ENCODE results near the gene TMEM161A. TPM values are rescaled to one million over a fixed set of nuclear protein-coding genes. Genes with fewer than 3 reads are reported as not detected.

TMEM161A gene
- total and polyA plus RNA-seq, 2 donors (not counting 1 experiment from before 2014, with no cell fraction given): 23.6 to 44.0 TPM

GRCh38 chr19:19119325-19120237 is 18.7 kb downstream of the TMEM161A start:
- Histone ChIP-seq H3K27me3 (replicated peaks in 1 of 4; ENCODE audit: control extremely low read depth in 1 of 4, control insufficient read depth in 3 of 4, insufficient read depth in 4 of 4, low read length in 3 of 4) (no peaks in the 10 kb centered on the region), H3K4me3 (ENCODE audit: control extremely low read depth in 1 of 5, extremely low read depth in 1 of 5, insufficient read depth in 1 of 5, low read depth in 2 of 5, low read length in 4 of 5) (no peak overlapping the region), H3K79me2 (ENCODE audit: control insufficient read depth, insufficient read depth, low read length) (no peaks in the 10 kb centered on the region), H3K27ac (ENCODE audit: low read length in 2 of 2) (no peak overlapping the region), H3K36me3 (replicated peaks in 1 of 2; ENCODE audit: control extremely low read depth in 1 of 2, control insufficient read depth in 1 of 2, extremely low read depth in 1 of 2, insufficient read depth in 2 of 2, low read length in 1 of 2) (peaks cover 0 to 16% of the 10 kb centered on the region in 2 experiments), H3K9ac (ENCODE audit: low read length) (no peak overlapping the region), H3K4me2 (replicated peaks; ENCODE audit: low read depth, low read length, poor library complexity, severe bottlenecking) (no peak overlapping the region), H4K20me1 (ENCODE audit: control insufficient read depth, insufficient read depth, low read length, poor library complexity, severe bottlenecking) (no peaks in the 10 kb centered on the region), H3K9me3 (ENCODE audit: control extremely low read depth in 1 of 3, control insufficient read depth in 2 of 3, insufficient read depth in 1 of 3, low read length in 2 of 3) (peaks cover 0 to 4% (median 3%) of the 10 kb centered on the region in 3 donors), H3K4me1 (ENCODE audit: control insufficient read depth in 2 of 2, insufficient read depth in 2 of 2, low read length in 2 of 2) (no peaks in the 10 kb centered on the region), H2AFZ (ENCODE audit: insufficient read depth, low read depth, low read length, poor library complexity, severe bottlenecking) (no peak overlapping the region)
- Mint-ChIP-seq H3K27me3 (no peaks in the 10 kb centered on the region), H3K9me3 (ENCODE audit: insufficient read depth) (peaks cover 5% of the 10 kb centered on the region), H3K4me3 (no peak overlapping the region), H3K27ac (no peak overlapping the region), H3K4me1 (no peaks in the 10 kb centered on the region)
- ChIA-PET CTCF (no interaction called here), POLR2A (no interaction called here)
- DNase-seq (no peak), ATAC-seq (ENCODE audit: low read depth) (no peak)
- TF ChIP-seq CTCF (IDR thresholded peaks at IDR 0.05): no peak
- intact Hi-C loops (cut with micrococcal nuclease): no loop called here
- WGBS (ENCODE audit: insufficient coverage): 98% methylated on average over 36 of the region's 39 CpGs

- H3K27me3 Mint-ChIP-seq: no peaks in the 10 kb centered on the region
- Histone ChIP-seq H3K4me1 (ENCODE audit: control insufficient read depth in 2 of 2, insufficient read depth in 2 of 2, low read length in 2 of 2) (peaks cover 0 to 7% of the 10 kb centered on the region in 2 donors), H3K9me3 (ENCODE audit: control extremely low read depth in 1 of 3, control insufficient read depth in 2 of 3, insufficient read depth in 1 of 3, low read length in 2 of 3) (no peaks in the 10 kb centered on the region), H3K9ac (ENCODE audit: low read length) (no peak overlapping the region), H3K27me3 (replicated peaks in 1 of 4; ENCODE audit: control extremely low read depth in 1 of 4, control insufficient read depth in 3 of 4, insufficient read depth in 4 of 4, low read length in 3 of 4) (no peaks in the 10 kb centered on the region), H3K4me3 (ENCODE audit: control extremely low read depth in 1 of 5, extremely low read depth in 1 of 5, insufficient read depth in 1 of 5, low read depth in 2 of 5, low read length in 4 of 5) (no peak overlapping the region), H3K27ac (ENCODE audit: low read length in 2 of 2) (no peak overlapping the region), H3K36me3 (replicated peaks in 1 of 2; ENCODE audit: control extremely low read depth in 1 of 2, control insufficient read depth in 1 of 2, extremely low read depth in 1 of 2, insufficient read depth in 2 of 2, low read length in 1 of 2) (peaks cover 0 to 8% of the 10 kb centered on the region in 2 experiments), H3K4me2 (replicated peaks; ENCODE audit: low read depth, low read length, poor library complexity, severe bottlenecking) (no peak overlapping the region), H2AFZ (ENCODE audit: insufficient read depth, low read depth, low read length, poor library complexity, severe bottlenecking) (no peak overlapping the region), H4K20me1 (ENCODE audit: control insufficient read depth, insufficient read depth, low read length, poor library complexity, severe bottlenecking) (no peaks in the 10 kb centered on the region), H3K79me2 (ENCODE audit: control insufficient read depth, insufficient read depth, low read length) (no peaks in the 10 kb centered on the region)
- H3K4me1 Mint-ChIP-seq: peaks cover 12% of the 10 kb centered on the region
- CTCF ChIA-PET: interaction anchor here (0.5 to 2.2 kb wide), 15 partner anchors 9 to 85 kb away, joined by 3 to 27 read pairs (median 4); partner anchors contain the start of gene SLC25A42
- POLR2A ChIA-PET: interaction anchor here (0.7 kb wide), 1 partner anchor 51 kb away, joined by 5 read pairs; no protein-coding TSS in a partner anchor
- peak; percentile 55 for DNase-seq
- intact Hi-C loops (cut with micrococcal nuclease): loop anchor here (1.0 kb wide), 2 partner anchors 22 to 63 kb away; partner anchors contain the start of gene TMEM161A
- WGBS (ENCODE audit: insufficient coverage): 92% methylated on average over 6 of the region's 9 CpGs
- peak; percentile 53 for TF ChIP-seq CTCF (IDR thresholded peaks at IDR 0.05)
- no peak for TF ChIP-seq EZH2 (IDR thresholded peaks at IDR 0.05; ENCODE audit: borderline replicate concordance, insufficient read depth, low read depth, low read length, poor library complexity, severe bottlenecking)
- no peak overlapping the region for H3K27ac Mint-ChIP-seq
- H3K4me3 Mint-ChIP-seq: no peak overlapping the region
- ATAC-seq (ENCODE audit: low read depth): peak; percentile 45
- H3K9me3 Mint-ChIP-seq (ENCODE audit: insufficient read depth): no peaks in the 10 kb centered on the region
These were observed 22.3 kb downstream of the TMEM161A start for GRCh38 chr19:19115954-19116353.
